Measurements from ENCODE around the gene PLSCR4.
"Not testable (repeated sequence)": the region's sequence is repeated elsewhere in the genome, so short reads cannot be mapped to it uniquely, and the experiment has no call there.

PLSCR4 gene

DNA sequence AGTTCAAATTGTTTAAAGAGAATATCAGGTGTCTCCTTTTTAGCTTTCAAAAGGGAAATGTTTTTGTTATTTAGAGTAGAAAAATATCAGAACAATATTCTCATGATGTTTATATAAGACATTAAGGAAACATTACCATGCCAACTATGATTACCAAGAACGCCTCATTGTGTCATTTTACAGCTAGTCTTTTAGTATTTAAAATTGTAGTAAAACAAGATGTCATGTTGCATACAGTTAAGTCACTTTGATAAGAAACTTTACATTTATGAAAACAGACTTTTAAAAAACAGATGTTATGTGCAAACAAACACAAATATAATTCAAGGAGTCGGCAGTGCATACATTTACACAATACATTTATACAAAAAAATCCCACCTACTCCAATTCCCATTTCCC, 4.4 kb downstream of the PLSCR4 start:
- no peak for DNase-seq

DNA sequence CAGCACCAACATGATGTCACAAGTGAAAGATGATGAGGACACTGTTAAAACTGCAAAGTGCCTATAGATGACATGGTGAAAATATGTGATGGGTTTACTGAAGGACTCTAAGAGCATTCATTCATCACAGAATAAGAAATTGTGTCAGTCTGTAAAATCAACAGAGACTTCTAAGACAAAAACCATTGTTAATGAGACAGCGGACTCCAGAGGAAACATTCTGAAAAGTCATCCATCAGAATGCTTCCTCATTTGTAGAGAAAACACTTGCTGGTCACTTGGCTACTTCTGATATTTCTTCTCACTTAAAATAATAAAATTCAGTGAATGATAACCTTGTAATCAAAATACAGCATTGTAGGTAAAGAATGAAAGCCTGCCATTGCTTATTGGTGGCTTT, 7.3 kb downstream of the PLSCR4 start:
- no peak for DNase-seq

DNA sequence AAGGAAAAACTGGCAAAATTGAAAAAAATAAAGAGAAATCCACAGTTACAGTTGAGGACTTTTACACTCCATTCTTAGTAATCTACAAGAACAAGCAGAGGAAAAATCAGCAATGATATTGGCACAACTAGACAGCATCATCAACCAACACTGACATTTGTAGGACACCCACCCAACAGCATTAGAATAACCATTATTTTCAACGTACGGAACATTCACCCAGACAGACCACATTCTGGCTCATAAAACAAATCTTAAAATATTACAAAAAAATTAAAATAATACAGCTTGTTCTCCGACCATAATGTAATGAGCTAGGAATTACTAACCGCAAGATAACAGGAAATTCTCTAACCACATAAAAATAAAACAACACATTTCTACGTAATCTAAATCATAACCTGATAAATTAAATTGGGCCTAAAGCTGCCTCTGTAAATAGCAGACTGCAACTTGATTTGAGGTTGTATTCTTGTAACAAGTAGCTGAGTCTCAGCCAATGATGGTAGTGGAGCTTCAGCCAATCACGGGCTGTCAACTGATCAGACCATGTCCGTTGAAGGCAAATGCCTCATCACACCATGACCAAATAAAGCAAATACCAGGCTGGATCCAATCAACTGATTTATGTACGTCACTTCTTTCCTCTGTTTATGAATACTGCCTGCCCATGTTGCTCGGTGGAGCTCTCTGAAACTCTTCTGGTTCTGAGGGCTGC, 9.2 kb downstream of the PLSCR4 start:
- no peak for DNase-seq

DNA sequence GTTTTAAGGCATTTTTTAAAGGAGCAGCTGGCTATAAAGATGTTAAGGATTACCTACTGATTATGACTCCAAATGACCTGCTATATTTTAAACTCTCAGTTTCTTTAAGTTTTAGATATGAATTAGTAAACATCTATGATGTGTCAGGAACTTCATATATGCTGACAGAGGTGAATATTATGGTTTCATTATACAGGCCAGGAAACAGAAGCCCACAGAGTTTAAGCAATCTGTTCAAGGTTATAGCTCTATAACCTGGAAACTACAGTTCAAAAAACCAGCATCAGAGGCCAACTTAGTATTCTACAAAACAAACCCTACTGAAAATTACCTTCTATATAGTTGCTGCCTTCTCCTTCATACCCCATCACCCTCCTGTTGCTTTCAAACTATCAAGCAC, 17.4 kb downstream of the PLSCR4 start:
- DNase-seq = no peak

DNA sequence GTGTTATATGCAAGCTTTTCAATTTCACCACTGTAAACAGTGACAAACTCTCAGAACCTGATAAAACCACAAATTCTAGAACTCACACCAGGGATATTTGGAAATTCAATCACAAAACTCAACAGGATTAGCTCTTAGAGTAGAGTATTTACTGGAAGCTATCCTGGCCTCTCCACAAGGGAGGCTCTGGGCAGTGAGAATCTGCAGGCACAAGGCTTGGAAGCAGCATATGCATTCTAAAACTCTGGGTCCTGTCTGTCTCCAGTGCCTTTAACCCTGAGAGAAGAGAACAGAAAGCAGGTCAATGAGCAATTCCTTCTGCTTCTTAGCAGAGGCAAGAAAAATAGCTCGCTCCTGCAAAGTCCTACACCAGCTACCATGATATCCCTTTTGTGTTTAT, 23.4 kb downstream of the PLSCR4 start:
- DNase-seq = no peak

DNA sequence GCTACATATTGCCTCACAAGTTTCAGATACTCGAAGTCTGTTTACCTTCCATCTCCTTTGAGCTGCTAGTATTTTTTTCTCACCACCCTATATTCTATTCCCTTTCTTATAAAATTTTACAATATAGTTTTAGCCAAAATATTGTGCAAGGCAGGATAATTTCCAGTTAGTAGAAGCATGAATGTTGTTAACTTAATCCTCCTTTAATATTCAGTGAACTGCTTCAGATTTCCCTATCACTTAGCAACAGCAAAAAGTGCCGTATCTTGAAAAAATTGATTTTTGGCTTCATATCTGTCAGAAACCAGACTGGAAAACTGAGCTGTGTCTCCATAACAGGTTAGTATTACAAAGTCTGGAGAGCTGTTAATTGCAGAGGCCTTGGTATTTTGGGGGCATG, 24.0 kb downstream of the PLSCR4 start:
- no peak for DNase-seq

DNA sequence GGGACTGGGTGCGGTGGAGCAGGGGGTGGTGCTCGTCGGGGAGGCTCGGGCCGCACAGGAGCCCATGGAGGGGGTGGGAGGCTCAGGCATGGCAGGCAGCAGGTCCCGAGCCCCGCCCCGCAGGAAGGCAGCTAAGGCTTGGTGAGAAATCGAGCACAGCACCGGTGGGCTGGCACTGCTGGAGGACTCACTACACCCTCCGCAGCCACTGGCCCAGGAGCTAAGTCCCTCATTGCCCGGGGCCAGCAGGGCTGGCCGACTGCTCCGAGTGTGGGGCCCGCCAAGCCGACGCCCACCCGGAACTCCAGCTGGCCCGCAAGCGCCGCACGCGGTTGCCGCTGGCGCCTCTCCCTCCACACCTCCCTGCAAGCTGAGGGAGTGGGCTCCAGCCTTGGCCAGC, 25.4 kb downstream of the PLSCR4 start:
- DNase-seq = not testable (repeated sequence)

DNA sequence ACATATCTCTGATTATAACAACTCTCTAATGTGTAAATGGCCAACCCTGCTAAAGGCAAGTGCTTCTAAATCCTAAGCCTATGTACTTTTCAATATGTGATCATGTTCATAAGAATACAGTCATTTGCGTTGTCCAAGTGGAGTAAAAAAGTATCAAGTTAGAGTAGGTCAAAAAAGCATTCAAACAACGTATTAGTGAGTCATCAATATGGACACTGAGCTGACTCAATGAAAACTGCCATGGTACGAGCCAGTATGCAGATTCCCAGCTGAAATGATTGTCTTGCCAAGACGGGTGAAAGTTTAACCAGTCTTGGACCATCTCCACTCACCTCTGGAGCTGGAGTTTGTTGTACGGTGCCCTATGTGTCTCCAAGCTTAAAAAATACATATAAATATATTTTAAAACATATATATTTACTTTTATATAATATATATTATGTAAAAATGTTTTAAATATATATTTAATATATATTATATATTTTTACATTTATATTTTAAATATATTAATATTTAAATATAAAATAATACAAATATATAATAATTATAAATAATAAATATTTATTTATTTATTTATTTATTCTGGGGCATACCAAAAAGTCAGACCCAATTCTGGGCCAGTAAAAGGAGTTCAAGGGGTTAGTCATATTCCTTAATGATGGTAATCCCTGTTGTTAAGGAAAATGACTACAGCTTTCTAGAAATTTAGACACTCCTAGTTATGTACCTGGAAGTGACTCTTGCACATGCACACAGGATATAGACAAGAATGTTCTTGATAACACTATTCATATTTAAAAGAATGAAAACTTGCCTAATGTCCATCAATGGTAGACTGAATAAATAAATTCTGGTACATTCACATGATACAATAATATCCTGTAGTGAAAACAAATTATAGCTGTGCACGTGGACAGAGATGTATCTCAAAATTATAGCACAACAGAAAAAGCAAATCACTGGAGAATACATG, 27.2 kb downstream of the PLSCR4 start:
- no peak for DNase-seq

DNA sequence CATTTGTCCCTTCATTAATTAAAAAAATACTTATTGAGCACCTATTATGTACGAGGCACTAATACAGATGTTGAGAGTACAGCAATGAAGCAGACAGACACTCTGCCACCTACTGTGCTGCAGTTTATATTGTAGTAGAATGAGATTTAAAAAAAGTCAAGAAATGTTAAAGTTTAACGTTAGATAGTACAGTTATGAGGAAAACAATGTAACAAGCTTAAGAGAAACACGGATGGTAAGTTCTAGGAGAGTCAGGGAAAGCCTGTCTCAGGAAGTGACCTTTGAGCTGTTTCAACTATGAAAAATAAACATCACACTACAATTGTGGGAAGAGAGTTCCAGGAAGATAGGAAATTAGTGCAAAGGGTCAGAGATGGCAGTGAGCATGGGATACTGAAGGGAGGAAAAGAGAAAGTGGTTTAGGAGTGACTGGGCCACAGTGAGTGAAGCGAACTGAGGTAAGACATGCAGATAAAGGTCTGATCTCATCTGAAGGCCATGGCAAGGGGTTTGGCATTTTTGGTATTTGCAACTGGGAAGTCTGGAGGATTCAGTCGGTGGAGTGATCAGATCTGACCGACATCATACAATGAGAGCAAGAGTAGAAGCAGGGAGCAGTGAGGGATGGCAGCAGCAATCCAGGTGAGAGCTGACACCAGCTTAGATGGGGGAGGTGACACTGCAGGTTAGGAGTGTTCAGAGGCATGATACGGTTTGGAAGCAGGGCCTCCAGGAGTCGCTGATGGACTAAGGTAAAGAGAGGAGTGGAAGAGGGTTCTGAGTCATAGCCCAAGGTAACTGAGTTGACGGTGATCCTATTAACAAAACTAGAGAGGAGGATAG, 28.5 kb downstream of the PLSCR4 start:
- DNase-seq = no peak

DNA sequence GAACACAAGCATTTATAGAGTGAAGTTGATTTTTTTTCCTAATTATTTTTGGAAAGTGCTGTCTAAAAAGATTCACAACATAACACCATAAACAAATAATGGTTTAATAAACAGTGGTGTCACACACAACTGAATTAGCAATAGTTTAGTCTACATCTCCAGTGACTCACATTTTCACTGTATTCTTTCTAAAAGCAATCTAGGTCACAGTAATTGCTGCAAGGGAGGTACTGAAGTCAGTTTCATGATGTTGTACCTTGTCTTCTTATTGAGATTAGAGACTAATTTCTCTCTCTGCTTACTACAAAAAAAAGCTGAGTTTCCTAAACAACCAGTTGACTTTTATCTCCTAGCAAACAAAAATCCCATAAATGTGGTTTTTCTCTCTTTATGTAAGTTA, 29.6 kb downstream of the PLSCR4 start:
- no peak for DNase-seq

DNA sequence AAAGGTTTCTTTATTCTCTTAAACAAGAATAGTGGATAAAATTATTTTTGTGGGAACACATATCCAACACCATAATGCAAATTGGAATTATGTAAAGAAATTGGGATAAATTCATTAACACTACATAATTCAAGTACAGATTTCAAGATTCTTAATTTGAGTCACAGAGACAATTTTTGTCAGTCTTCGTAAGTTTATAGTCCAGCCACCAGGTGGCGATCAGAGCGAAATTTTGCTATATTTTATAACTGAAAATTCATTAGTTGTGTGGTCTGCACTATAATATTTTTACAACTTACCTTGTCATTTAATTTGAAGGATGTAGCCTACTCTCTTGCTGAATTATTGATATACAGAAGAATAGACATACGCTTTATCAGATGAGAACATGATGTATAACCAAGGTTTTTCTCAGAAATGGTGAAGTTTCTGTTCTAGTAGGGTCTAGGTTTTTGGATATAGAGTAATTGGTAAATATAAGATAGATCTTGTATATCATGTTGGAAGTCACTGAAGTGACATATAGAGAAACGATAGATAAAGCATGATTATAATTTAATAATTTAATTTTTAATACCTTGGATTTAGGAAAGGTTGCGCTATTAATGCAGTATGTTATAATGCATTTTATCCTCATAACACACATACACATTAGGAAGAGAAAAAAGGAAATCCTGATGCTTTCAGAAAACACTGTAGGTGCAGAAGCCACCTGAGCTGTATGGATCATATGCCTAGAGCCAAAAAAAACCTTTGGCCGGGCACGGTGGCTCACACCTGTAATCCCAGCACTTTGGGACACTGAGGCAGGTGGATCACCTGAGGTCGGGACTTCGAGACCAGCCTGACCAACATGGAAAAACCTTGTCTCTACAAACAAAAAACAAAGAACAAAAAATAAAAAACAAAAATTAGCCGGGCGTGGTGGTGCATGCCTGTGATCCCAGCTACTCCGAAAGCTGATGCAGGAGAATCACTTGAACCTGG, 31.7 kb downstream of the PLSCR4 start:
- no peak for DNase-seq

DNA sequence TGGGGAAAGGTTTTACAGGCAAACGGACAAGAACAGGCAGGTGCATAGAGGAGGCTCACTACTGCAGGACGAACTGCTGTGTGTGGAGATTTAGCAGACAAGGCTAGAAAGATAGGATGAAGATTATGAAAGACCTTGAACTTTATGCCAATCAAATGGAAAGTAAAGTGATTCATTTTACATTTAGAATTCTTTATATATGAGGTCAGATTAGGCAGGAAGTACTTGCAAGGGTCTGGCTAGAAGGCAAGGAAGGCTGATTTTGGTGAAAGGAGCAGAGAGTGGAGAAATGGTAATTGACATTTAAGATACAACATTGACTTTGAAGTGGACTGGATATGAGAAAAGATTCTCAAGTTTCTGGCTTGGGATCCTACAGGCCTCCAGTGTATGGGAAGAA, 33.6 kb downstream of the PLSCR4 start:
- no peak for DNase-seq

DNA sequence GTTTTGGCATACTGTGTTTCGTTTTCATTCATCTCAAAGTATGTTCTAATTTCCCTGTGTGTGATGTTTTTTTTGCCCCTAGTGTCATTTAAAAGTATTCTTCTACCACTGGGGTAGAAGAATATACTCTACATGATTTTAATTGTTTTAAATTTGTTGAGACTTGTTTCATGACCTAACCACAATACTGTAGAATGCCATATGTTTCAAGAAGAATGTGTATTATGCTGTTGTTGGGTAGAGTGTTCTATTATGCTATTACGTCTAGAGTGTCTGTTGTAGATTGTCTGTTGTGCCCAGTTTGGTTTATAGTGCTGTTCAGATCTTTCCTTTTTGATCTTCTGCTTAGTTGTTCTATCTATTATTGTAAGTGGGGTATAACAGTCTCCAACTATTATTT, 36.4 kb downstream of the PLSCR4 start:
- no peak for DNase-seq

DNA sequence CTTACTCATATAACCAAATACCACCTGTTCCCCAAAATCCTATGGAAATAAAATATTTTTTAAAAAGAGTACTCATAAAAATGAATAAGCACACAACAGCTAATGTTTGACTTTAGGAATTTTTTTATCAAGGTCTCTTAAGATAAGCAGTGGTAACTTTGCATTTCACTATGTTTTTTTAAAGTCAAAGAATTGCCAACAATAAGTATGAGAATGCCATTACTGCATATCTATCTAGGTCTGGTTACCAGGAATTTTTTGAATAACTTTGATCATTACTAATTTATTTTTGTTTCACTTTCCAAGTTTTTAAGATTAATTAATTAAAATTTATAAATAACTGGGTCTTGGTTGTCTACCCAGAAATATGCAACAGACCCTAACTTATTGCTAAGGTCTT, 41.5 kb downstream of the PLSCR4 start:
- no peak for DNase-seq

DNA sequence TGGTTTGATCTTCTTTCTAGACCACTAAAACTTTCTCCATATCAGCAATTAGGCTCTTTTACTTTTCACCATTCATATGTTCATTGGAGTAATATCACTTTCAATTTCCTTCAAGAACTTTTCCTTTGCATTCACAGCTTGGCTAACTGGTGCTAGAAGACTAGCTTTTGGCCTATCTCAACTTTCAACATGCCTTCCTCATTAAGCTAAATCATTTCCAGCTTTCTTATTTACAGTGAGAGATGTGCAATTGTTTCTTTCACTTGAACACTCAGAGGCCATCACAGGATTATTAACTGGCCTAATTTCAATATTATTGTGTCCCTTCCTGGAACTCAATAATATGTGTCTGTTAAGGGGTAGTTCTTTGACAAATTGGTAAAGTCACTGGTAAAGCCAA, 47.1 kb downstream of the PLSCR4 start:
- DNase-seq = no peak

DNA sequence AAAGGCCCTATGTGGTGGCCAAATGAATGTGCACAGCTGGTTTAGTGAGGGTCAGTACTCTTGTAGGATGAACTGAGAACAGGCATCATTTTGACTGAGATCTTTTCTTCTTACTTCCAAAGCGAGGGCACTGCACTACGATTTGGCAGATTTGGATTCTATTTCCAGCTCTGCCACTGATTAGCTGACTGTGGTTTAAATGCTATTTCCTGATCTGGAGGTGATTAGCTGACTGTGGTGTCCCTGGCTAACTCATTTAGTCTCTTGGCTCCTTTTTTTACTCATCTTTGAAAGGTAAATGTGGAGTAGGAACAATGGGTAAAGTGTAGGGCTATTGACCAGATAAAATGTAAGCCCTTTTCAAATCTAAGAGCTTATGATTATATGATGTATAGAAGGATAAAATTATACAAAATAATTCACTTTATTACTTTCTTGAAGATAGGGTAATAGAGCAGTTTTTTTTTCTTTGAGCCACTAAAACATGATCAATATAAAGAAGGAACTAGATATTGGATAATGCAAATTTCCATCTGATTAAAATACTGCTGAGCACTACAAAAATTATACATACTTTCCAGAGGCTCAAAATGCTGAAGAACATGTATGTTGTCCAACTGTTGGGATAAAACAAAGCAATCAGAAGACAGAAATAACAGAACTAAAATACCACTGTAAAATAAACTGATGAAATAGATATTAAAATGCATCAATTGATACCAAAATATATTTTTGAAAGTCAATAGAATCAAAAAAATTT, 50.3 kb downstream of the PLSCR4 start:
- DNase-seq = no peak

DNA sequence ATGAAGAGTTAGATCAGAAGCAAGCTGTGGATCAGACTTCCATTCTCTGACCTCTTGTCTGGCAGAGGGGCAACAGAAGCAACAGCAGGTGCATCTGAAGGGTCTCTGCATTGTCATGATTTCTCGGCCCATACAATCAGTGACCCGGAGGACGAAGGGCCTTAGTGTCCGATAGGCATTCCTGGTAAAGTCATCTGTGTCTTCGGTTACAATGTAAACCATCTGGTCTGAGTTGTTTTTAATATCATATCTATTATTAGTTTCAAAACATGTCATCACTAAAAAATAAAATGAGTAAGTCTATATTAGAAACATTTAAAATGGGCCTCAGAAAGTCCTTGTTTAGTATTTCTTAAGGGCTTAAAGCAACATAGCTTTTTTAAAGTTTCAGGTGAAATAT, 51.1 kb downstream of the PLSCR4 start:
- DNase-seq = no peak

DNA sequence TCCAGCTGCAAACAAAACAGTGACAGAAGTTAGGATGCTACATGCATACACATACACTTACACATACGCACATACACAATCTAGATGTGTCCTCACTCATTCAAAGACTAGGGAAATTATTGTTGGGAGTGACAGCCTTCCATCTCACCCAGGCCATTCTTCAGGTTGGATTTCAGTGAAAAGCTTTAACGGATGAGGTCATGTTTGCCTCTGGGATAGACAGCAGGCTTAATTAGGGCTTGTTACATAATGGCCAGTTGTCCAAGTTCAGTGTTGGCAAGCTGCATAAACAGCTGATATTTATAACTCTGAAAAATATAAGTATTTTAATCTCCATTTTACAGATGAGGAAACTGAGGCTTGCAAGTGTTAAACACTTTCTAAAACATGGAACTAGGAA, 54.1 kb downstream of the PLSCR4 start:
- DNase-seq = no peak

DNA sequence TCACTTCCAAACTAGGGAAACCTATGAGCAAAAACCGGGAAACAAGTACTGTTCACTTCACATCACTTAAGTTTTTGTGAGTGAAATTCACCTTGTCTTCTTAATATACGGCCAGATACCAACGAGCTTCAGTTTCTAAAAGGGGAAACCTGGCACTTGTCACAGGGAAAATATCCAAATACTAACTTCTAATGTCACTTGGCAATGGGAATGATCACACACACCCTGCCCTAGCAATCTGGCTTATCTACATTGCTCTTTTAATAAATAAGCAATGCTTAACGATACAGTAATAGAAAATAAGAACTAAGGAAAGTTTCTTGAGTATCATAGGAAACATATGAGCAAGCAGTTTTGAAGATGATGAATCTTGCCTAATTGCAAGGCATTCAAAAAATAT, 55.3 kb downstream of the PLSCR4 start:
- DNase-seq = no peak

DNA sequence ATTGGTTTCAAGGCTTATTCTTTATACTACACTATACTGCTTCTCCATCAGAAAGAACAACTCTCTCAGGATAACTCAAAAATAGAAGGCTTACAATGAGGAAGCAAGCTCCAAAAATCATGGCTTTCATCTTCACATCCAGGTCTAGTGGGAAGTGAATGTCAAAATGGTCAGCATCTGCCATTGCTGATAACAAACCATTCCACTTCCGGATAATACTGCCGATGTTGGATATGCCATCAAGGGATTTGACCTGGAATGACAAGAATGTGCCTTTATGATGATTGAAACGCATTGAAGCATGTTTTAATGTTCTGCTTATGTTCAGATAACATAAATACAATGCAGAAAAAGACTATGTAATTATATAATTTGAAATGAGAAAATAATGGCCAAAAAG, 55.9 kb downstream of the PLSCR4 start:
- no peak for DNase-seq

DNA sequence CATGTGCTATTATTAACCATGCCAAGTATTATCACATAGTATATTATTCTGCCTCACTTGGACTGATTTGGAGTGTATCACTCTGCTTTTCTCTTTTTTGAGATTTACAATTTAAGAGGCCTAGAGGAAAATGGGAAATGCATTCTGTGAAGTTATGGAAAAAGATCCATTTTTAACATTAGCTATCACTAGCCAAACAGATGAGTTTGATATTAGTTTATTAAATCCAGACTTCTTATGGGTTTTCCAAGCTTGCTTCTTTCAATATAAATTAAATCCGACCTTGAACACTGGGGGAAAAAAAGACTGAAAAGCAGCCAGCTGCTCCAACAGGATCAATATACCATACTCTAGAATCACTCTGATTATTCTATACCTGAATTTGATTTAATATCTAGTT, 59.9 kb downstream of the PLSCR4 start:
- DNase-seq = no peak

All from NCI-H2171 (cell line).